OCI-LY7 (cell line): ENCODE measurements around the gene TLDC2. TPM values are rescaled to one million over a fixed set of nuclear protein-coding genes. Genes with fewer than 3 reads are reported as not detected.

Experiments used
- BruUV-seq: library from RNA; stranded (reverse); fragments of 400-500 nt; replicated peaks from 2 replicates; lab custom pipeline; 2021; lab: Mats Ljungman, UMichigan
- CTCF ChIA-PET: fragments of 300-600 bp; sonication (Branson Sonifier 250); formaldehyde crosslinking; loops from one replicate; lab custom pipeline; 2022; ENCODE audit warnings: antibody characterized with exemption; ENCODE audit not compliant: unreplicated experiment; lab: Charles Lee
- POLR2A ChIA-PET: fragments of 300-600 bp; sonication (Branson Sonifier 250); formaldehyde crosslinking; loops from one replicate; lab custom pipeline; 2022; ENCODE audit warnings: antibody characterized with exemption; lab: Charles Lee
- DNase-seq: peaks from one replicate; pipeline ENCODE4 v3.0.0-alpha.2; 2015; ENCODE audit warnings: low spot score
- H2AFZ ChIP-seq: fragments of 200-600 bp; sonication (generic), shearing (Covaris generic); 2 replicates; pipeline ENCODE4 v1.6.1; 2014; ENCODE audit warnings: mild to moderate bottlenecking, antibody characterized with exemption, low read length, moderate library complexity
- H3K27ac ChIP-seq: fragments of 200-600 bp; sonication (generic); 2 replicates; pipeline ENCODE4 v1.5.1; 2014; ENCODE audit warnings: mixed run types, low read depth, mild to moderate bottlenecking, moderate library complexity, low read length, inconsistent platforms; ENCODE audit not compliant: poor library complexity, severe bottlenecking
- H3K36me3 ChIP-seq: fragments of 200-600 bp; sonication (generic); 2 replicates; pipeline ENCODE4 v1.6.1; 2014; ENCODE audit warnings: mild to moderate bottlenecking, antibody characterized with exemption, low read length, moderate library complexity, mixed read lengths; ENCODE audit not compliant: insufficient read depth
- H3K4me1 ChIP-seq: fragments of 200-600 bp; sonication (generic); 2 replicates; pipeline ENCODE4 v1.5.1; 2014; ENCODE audit warnings: mild to moderate bottlenecking, low read length; ENCODE audit not compliant: insufficient read depth, poor library complexity, severe bottlenecking
- H3K4me2 ChIP-seq: fragments of 200-600 bp; sonication (generic); 2 replicates; pipeline ENCODE4 v1.6.1; 2014; ENCODE audit warnings: mild to moderate bottlenecking, low read length
- H3K4me3 ChIP-seq: fragments of 200-600 bp; sonication (generic); 2 replicates; pipeline ENCODE4 v1.5.1; 2014; ENCODE audit warnings: mild to moderate bottlenecking, low read depth, low read length; ENCODE audit not compliant: poor library complexity, severe bottlenecking
- H3K79me2 ChIP-seq: fragments of 200-600 bp; sonication (generic); 2 replicates; pipeline ENCODE4 v1.6.1; 2016; ENCODE audit warnings: low read depth, mild to moderate bottlenecking, low read length, moderate library complexity, mixed read lengths; ENCODE audit not compliant: insufficient read depth
- H3K9me2 ChIP-seq: fragments of 200-600 bp; sonication (generic); 2 replicates; pipeline ENCODE4 v1.6.1; 2016; ENCODE audit warnings: mild to moderate bottlenecking, low read length, mixed read lengths; ENCODE audit not compliant: insufficient read depth
- H3K9me3 ChIP-seq: fragments of 200-600 bp; sonication (generic); 2 replicates; pipeline ENCODE4 v1.6.1; 2014; ENCODE audit warnings: mild to moderate bottlenecking, mixed run types, low read length, mixed read lengths
- H4K20me1 ChIP-seq: fragments of 200-600 bp; sonication (generic); 2 replicates; pipeline ENCODE4 v1.6.1; 2014; ENCODE audit warnings: mild to moderate bottlenecking, antibody characterized with exemption, low read length, moderate library complexity, mixed read lengths; ENCODE audit not compliant: insufficient read depth
- CTCF ChIP-seq: fragments of 200-600 bp; sonication (generic); conservative IDR thresholded peaks from 2 replicates; pipeline ENCODE4 v1.5.1; 2014; ENCODE audit warnings: mild to moderate bottlenecking, antibody characterized with exemption, low read length, moderate library complexity, mixed read lengths
- EZH2phosphoT487 ChIP-seq: fragments of 200-600 bp; sonication (generic); IDR thresholded peaks from 2 replicates; pipeline ENCODE4 v1.6.1; 2018; ENCODE audit warnings: low read depth, borderline replicate concordance, mild to moderate bottlenecking, mixed run types, antibody characterized with exemption, low read length, moderate library complexity, mixed read lengths
- intact Hi-C: fragments of 100-400 bp; cut with micrococcal nuclease; formaldehyde crosslinking; loops from one replicate; pipeline ENCODE4 v1.10.0; 2022; ENCODE audit not compliant: unreplicated experiment
- total RNA-seq, 2 experiments: library from RNA; depleted of rRNA in 1 of 2; stranded (reverse); fragments of >200 nt in 1 of 2; shearing (Covaris generic) in 1 of 2; gene quantifications; 2 replicates each; pipeline ENCODE4 v1.2.3, GENCODE V29; 2014 to 2022

The TLDC2 gene
- total RNA-seq, 2 experiments from 2014 or later = not detected

DNA sequence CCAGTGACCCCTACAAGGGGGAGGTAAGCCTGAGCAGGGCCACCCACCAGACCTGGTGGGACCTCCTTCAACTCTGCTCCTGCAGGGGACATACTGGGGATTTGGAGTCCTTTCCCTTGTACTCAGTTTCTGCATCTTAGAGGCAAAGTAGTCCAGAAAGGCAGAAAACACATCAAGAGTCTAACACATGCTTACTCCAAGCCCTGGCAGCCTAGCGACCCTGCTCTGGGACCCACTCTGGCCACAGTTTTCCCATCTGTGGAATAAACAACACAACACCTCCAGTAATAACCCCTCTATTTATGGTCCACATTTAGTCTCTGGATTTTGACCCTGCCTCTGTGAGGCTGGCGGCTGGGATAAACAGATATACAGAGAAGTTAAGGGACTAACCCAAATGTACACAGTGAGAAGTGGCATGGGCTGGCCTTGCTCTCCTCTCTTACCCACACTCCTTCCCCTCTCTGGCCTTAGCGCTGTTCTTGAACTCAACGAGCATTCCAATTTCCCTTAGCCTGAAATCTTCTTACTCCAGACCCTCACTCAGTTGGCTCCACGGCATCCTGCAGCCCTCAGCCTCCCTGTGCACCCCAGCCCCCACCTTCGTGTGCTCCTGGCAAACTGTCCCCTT is 16.1 kb upstream of the TLDC2 start:
- H4K20me1 ChIP-seq = no peaks in the 10 kb centered on the region
- H3K36me3 ChIP-seq = no peaks in the 10 kb centered on the region
- DNase-seq = no peak
- ChIA-PET POLR2A (interaction anchor here (0.6 to 4.4 kb wide), 3 partner anchors 13 to 24 kb away, joined by 3 to 15 read pairs (median 4); no protein-coding TSS in a partner anchor), CTCF (no interaction called here)
- peaks cover 47% of the 10 kb centered on the region for H3K4me1 ChIP-seq
- H3K9me2 ChIP-seq = no peaks in the 10 kb centered on the region
- no peaks in the 10 kb centered on the region for H3K79me2 ChIP-seq
- no peak overlapping the region for H2AFZ ChIP-seq
- no peak for TF ChIP-seq EZH2phosphoT487
- TF ChIP-seq CTCF = no peak
- H3K27ac ChIP-seq = no peak overlapping the region
- no peaks in the 10 kb centered on the region for H3K9me3 ChIP-seq
- TSS peak; percentile 32 for BruUV-seq
- intact Hi-C loops = loop anchor here (5.0 kb wide), 1 partner anchor 88 kb away; the partner anchor contains the start of gene DSN1
- peak overlapping the region; percentile 62 for H3K4me2 ChIP-seq
- no peak overlapping the region for H3K4me3 ChIP-seq

- H3K4me2 ChIP-seq = peak overlapping the region; percentile 62
- no peaks in the 10 kb centered on the region for H3K79me2 ChIP-seq
- POLR2A ChIA-PET = interaction anchor here (1.2 to 4.4 kb wide), 2 partner anchors 13 to 25 kb away, joined by 4 to 15 read pairs; no protein-coding TSS in a partner anchor
Measured at GRCh38 chr20:36860339-36860738, 15.6 kb upstream of the TLDC2 start.

More at GRCh38 chr20:36860339-36860738, 15.6 kb upstream of the TLDC2 start:
- no TSS peak for BruUV-seq
- Histone ChIP-seq H4K20me1 (no peaks in the 10 kb centered on the region), H3K9me2 (no peaks in the 10 kb centered on the region), H3K27ac (no peak overlapping the region), H3K4me3 (no peak overlapping the region), H3K4me1 (peaks cover 51% of the 10 kb centered on the region), H3K36me3 (no peaks in the 10 kb centered on the region), H2AFZ (no peak overlapping the region), H3K9me3 (no peaks in the 10 kb centered on the region)
- CTCF ChIA-PET = no interaction called here
- DNase-seq = no peak
- intact Hi-C loops = loop anchor here (5.0 kb wide), 1 partner anchor 88 kb away; the partner anchor contains the start of gene DSN1
- no peak for TF ChIP-seq CTCF
- TF ChIP-seq EZH2phosphoT487 = no peak
